Ovary (tissue), 3 donors: Measurements from ENCODE around the gene C1orf174.

Source experiments
- EP300 ChIP-seq: sonication (generic); formaldehyde crosslinking; IDR thresholded peaks from one replicate; pipeline ENCODE4 v1.6.1; 2017; ENCODE audit warnings: antibody characterized with exemption
- POLR2A ChIP-seq: fragments of 450-650 bp; IDR thresholded peaks from one replicate; pipeline ENCODE4 v1.6.1; 2017; ENCODE audit warnings: antibody characterized with exemption, mild to moderate bottlenecking, moderate library complexity
- TF ChIP-seq, protein P1 (sequence below), 3 donors: fragments of 450-650 bp in 2 of 3; fragments of 200-600 bp in 1 of 3; IDR thresholded peaks; one replicate each; pipeline versions ENCODE4 v1.5.1 to v1.8.0; 2016 to 2022; ENCODE audit warnings: antibody characterized with exemption in 3 of 3, mild to moderate bottlenecking in 1 of 3
- donor health status: DM: no; HTN: no; CAD: no.

DNA sequence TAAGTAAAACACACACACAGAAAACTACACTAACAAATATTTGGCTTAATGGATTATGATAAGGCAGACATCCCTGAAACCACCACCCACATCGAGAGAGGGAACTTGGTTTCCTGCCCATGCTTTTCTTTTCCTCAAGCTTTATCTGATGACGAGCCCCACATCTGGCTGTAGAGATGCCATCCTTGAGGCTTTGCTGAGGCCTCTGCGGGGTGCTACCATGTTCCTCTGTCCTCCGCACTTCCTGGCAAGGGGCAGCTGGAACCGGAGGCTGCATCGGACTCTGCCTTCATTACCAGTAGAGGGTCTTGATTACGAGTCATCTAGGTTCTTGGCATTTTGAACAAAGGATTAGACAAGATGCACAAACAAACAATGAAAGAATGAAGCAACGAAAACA is 21.7 kb upstream of the C1orf174 start:
- TF ChIP-seq, protein P1, sequence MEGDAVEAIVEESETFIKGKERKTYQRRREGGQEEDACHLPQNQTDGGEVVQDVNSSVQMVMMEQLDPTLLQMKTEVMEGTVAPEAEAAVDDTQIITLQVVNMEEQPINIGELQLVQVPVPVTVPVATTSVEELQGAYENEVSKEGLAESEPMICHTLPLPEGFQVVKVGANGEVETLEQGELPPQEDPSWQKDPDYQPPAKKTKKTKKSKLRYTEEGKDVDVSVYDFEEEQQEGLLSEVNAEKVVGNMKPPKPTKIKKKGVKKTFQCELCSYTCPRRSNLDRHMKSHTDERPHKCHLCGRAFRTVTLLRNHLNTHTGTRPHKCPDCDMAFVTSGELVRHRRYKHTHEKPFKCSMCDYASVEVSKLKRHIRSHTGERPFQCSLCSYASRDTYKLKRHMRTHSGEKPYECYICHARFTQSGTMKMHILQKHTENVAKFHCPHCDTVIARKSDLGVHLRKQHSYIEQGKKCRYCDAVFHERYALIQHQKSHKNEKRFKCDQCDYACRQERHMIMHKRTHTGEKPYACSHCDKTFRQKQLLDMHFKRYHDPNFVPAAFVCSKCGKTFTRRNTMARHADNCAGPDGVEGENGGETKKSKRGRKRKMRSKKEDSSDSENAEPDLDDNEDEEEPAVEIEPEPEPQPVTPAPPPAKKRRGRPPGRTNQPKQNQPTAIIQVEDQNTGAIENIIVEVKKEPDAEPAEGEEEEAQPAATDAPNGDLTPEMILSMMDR (IDR thresholded peaks at IDR 0.05) = no peak
- TF ChIP-seq POLR2A (no peak), EP300 (no peak)
